ENCODE data around the gene NTSR2. TPM values are rescaled to one million over a fixed set of nuclear protein-coding genes. Genes with fewer than 3 reads are reported as not detected.

Gene NTSR2
- total RNA-seq, 5 donors from 2014 or later (not counting 1 experiment from before 2014, with no cell fraction given) = not detected

DNA sequence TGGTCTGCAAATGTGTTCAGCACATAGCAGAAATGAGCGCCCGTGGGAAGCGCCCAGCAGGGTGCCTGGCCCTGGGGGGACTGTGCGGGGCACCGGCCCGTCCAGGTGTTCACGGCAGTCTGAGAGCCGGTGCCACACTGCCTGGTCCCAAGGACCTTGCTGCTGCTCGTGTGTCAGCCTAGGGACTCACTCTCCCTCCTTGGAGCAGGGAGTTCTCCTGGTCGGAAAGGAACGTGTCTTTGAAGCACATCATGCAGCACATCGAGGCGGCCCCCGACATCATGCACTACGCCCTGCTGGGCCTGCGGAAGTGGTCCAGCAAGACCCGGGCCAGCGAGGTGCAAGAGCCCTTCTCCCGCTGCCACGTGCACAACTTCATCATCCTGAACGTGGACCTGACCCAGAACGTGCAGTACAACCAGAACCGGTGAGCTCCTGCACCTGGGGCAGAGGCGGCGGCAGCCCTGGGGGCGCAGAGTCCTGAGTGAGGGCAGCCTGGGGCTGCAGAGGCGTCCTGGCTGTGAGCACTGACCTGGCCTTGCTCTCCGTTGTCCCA, 36.0 kb downstream of the NTSR2 start:
- ChIA-PET POLR2A (no interaction called here), CTCF (interaction anchor here in 1 of 2 donors (0.6 kb wide), 1 partner anchor 73 kb away, joined by 3 read pairs; no protein-coding TSS in a partner anchor)
- Histone ChIP-seq H3K4me1 (ENCODE audit: control insufficient read depth in 1 of 2, extremely low read depth in 1 of 2, insufficient read depth in 2 of 2, low read length in 2 of 2) (no peaks in the 10 kb centered on the region), H3K4me3 (ENCODE audit: control insufficient read depth in 1 of 2, extremely low read depth in 1 of 2, low read length in 1 of 2) (no peak overlapping the region), H3K27ac (ENCODE audit: low read length) (no peak overlapping the region), H3K36me3 (ENCODE audit: control insufficient read depth in 2 of 2, extremely low read depth in 1 of 2, insufficient read depth in 1 of 2, low read length in 1 of 2) (no peaks in the 10 kb centered on the region), H3K27me3 (replicated peaks in 1 of 2; ENCODE audit: control insufficient read depth in 2 of 2, extremely low read depth in 1 of 2, insufficient read depth in 2 of 2, low read length in 1 of 2) (peaks cover 0 to 9% of the 10 kb centered on the region in 2 experiments), H3K9me3 (no peaks in the 10 kb centered on the region)
- DNase-seq (no peak), ATAC-seq (replicated peaks in 1 of 4) (no peak)
- no peaks in the 10 kb centered on the region for H3K9me3 Mint-ChIP-seq
- WGBS (ENCODE audit: insufficient coverage) = 86% methylated on average over 27 of the region's 28 CpGs
- no peaks in the 10 kb centered on the region for H3K36me3 Mint-ChIP-seq
- no peaks in the 10 kb centered on the region for H3K4me1 Mint-ChIP-seq
- no peak overlapping the region for H3K4me3 Mint-ChIP-seq
- H3K27me3 Mint-ChIP-seq = peaks cover 0 to 5% of the 10 kb centered on the region in 2 donors
- no peak overlapping the region for H3K27ac Mint-ChIP-seq

DNA sequence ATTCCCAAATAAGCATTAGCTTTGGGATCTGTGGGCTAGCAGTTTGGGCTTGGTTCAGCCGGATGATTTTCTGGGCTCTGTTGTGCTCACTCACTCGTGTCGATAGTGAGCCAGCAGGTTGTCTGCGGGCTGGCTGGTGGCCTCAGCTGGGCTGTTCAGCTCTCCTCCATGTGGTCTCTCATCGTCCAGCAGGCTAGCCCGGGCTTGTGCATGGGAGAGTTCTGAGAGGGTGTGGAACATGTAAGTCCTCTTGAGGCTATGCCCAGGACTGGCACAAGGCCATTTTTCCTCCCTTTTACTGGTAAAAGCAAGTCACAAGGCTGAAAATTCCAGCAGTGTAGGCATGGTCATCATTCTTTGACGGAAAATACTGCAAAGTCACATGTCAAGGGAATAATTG, 38.5 kb downstream of the NTSR2 start:
- Mint-ChIP-seq H3K4me3 (no peak overlapping the region), H3K4me1 (no peaks in the 10 kb centered on the region), H3K9me3 (peaks cover 0 to 8% (median 5%) of the 10 kb centered on the region in 3 donors), H3K36me3 (no peaks in the 10 kb centered on the region), H3K27ac (no peak overlapping the region), H3K27me3 (peaks cover 0 to 6% of the 10 kb centered on the region in 2 donors)
- Histone ChIP-seq H3K36me3 (ENCODE audit: control insufficient read depth in 2 of 2, extremely low read depth in 1 of 2, insufficient read depth in 1 of 2, low read length in 1 of 2) (no peaks in the 10 kb centered on the region), H3K27me3 (replicated peaks in 1 of 2; ENCODE audit: control insufficient read depth in 2 of 2, extremely low read depth in 1 of 2, insufficient read depth in 2 of 2, low read length in 1 of 2) (peaks cover 0 to 6% of the 10 kb centered on the region in 2 experiments), H3K4me1 (ENCODE audit: control insufficient read depth in 1 of 2, extremely low read depth in 1 of 2, insufficient read depth in 2 of 2, low read length in 2 of 2) (no peaks in the 10 kb centered on the region), H3K9me3 (no peaks in the 10 kb centered on the region), H3K27ac (ENCODE audit: low read length) (no peak overlapping the region), H3K4me3 (ENCODE audit: control insufficient read depth in 1 of 2, extremely low read depth in 1 of 2, low read length in 1 of 2) (no peak overlapping the region)
- CTCF ChIA-PET = interaction anchor here in 1 of 2 donors (0.7 kb wide), 1 partner anchor 64 kb away, joined by 6 read pairs; no protein-coding TSS in a partner anchor
- DNase-seq = no peak
- POLR2A ChIA-PET = no interaction called here
- no peak for ATAC-seq (replicated peaks in 1 of 4)
- WGBS (ENCODE audit: insufficient coverage) = 100% methylated on average over 2 of the region's 7 CpGs

DNA sequence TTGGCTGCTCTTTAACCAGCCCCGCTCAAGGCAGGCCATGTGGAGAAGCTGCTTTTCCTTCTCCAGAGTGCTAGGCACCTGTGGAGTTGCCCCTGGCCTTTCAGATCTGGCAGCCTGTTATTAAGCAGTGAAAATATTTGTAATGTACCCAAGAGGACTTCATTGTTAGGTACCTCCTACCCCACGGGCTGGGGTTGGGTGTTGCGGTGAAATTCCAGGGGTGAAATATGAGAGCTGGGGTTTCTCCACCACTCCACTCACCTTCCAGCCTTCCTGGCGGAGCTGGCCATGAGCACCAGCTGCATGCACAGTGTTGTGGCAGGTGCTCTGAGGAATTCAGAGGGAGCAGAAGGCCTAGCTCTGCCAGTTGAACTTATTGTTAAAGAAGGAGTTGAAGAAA, 39.1 kb downstream of the NTSR2 start:
- Mint-ChIP-seq H3K36me3 (no peaks in the 10 kb centered on the region), H3K4me1 (no peaks in the 10 kb centered on the region), H3K9me3 (peaks cover 0 to 8% (median 5%) of the 10 kb centered on the region in 3 donors), H3K27ac (no peak overlapping the region), H3K27me3 (peaks cover 0 to 4% of the 10 kb centered on the region in 2 donors), H3K4me3 (no peak overlapping the region)
- peaks cover 0 to 6% of the 10 kb centered on the region in 2 experiments for H3K27me3 ChIP-seq (replicated peaks in 1 of 2; ENCODE audit: control insufficient read depth in 2 of 2, extremely low read depth in 1 of 2, insufficient read depth in 2 of 2, low read length in 1 of 2)
- no peaks in the 10 kb centered on the region for H3K36me3 ChIP-seq (ENCODE audit: control insufficient read depth in 2 of 2, extremely low read depth in 1 of 2, insufficient read depth in 1 of 2, low read length in 1 of 2)
- no peak overlapping the region for H3K27ac ChIP-seq (ENCODE audit: low read length)
- DNase-seq (no peak), ATAC-seq (replicated peaks in 1 of 4) (no peak)
- no peak overlapping the region for H3K4me3 ChIP-seq (ENCODE audit: control insufficient read depth in 1 of 2, extremely low read depth in 1 of 2, low read length in 1 of 2)
- H3K9me3 ChIP-seq = no peaks in the 10 kb centered on the region
- POLR2A ChIA-PET = no interaction called here
- H3K4me1 ChIP-seq (ENCODE audit: control insufficient read depth in 1 of 2, extremely low read depth in 1 of 2, insufficient read depth in 2 of 2, low read length in 2 of 2) = no peaks in the 10 kb centered on the region
- CTCF ChIA-PET = interaction anchor here in 1 of 2 donors (0.6 kb wide), 2 partner anchors 39 to 61 kb away, joined by 3 to 4 read pairs; no protein-coding TSS in a partner anchor
- WGBS (ENCODE audit: insufficient coverage) = 88% methylated on average over 1 of the region's 4 CpGs

DNA sequence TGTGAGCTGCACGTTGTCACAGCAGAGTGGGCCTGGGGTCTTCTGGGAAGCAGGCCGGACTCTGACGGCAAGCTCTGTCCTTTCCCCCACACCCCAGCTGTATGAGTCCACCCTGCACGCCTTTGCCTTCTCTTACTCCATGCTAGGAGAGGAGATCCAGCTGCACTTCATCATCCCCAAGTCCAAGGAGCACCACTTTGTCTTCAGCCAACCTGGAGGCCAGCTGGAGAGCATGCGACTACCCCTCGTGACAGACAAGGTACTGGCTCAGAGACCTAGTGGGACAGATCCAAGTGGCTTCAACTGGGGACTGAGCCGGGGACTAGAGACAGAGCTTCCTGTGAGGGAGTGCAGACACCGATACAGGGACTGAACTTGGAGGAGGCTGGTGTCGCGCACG, 40.1 kb downstream of the NTSR2 start:
- ChIA-PET CTCF (no interaction called here), POLR2A (no interaction called here)
- peaks cover 0 to 6% of the 10 kb centered on the region in 2 experiments for H3K27me3 ChIP-seq (replicated peaks in 1 of 2; ENCODE audit: control insufficient read depth in 2 of 2, extremely low read depth in 1 of 2, insufficient read depth in 2 of 2, low read length in 1 of 2)
- H3K4me1 ChIP-seq (ENCODE audit: control insufficient read depth in 1 of 2, extremely low read depth in 1 of 2, insufficient read depth in 2 of 2, low read length in 2 of 2) = no peaks in the 10 kb centered on the region
- H3K36me3 ChIP-seq (ENCODE audit: control insufficient read depth in 2 of 2, extremely low read depth in 1 of 2, insufficient read depth in 1 of 2, low read length in 1 of 2) = no peaks in the 10 kb centered on the region
- no peak overlapping the region for H3K27ac Mint-ChIP-seq
- H3K4me3 Mint-ChIP-seq = no peak overlapping the region
- H3K27ac ChIP-seq (ENCODE audit: low read length) = no peak overlapping the region
- H3K36me3 Mint-ChIP-seq = no peaks in the 10 kb centered on the region
- H3K4me3 ChIP-seq (ENCODE audit: control insufficient read depth in 1 of 2, extremely low read depth in 1 of 2, low read length in 1 of 2) = no peak overlapping the region
- peaks cover 0 to 2% of the 10 kb centered on the region in 2 donors for H3K27me3 Mint-ChIP-seq
- ATAC-seq (replicated peaks in 1 of 4) (no peak), DNase-seq (no peak)
- WGBS (ENCODE audit: insufficient coverage) = 80% methylated on average over 6 of the region's 11 CpGs
- H3K4me1 Mint-ChIP-seq = no peaks in the 10 kb centered on the region
- H3K9me3 Mint-ChIP-seq = peaks cover 0 to 8% (median 5%) of the 10 kb centered on the region in 3 donors
- H3K9me3 ChIP-seq = no peaks in the 10 kb centered on the region

DNA sequence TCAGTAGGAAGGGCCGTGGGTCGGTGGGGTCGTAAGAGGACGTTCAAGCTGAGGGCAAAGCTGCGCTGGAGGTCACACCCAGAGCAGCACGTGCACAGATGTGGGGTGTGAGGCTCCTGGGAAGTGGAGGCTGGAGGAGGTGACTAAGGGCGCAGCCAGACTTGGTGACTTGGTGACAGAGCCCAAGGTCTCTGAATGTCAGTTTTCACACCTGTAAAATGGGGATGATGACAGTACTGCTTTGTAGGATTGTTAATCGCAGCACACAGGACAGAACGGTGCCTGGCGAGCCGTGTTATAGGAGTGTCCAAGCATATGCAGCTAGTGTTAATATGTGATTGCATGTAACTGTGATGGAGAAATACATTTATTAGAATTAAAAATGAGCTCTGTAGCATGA, 40.8 kb downstream of the NTSR2 start:
- no peak overlapping the region for H3K4me3 ChIP-seq (ENCODE audit: control insufficient read depth in 1 of 2, extremely low read depth in 1 of 2, low read length in 1 of 2)
- ATAC-seq (replicated peaks in 1 of 4) (no peak), DNase-seq (no peak)
- H3K27ac ChIP-seq (ENCODE audit: low read length) = no peak overlapping the region
- no peaks in the 10 kb centered on the region for H3K4me1 ChIP-seq (ENCODE audit: control insufficient read depth in 1 of 2, extremely low read depth in 1 of 2, insufficient read depth in 2 of 2, low read length in 2 of 2)
- WGBS (ENCODE audit: insufficient coverage) = 83% methylated on average over 8 of the region's 11 CpGs
- no peaks in the 10 kb centered on the region for H3K9me3 ChIP-seq
- H3K27me3 ChIP-seq (replicated peaks in 1 of 2; ENCODE audit: control insufficient read depth in 2 of 2, extremely low read depth in 1 of 2, insufficient read depth in 2 of 2, low read length in 1 of 2) = peaks cover 0 to 6% of the 10 kb centered on the region in 2 experiments
- H3K27me3 Mint-ChIP-seq = peaks cover 0 to 2% of the 10 kb centered on the region in 2 donors
- H3K4me1 Mint-ChIP-seq = no peaks in the 10 kb centered on the region
- ChIA-PET POLR2A (no interaction called here), CTCF (no interaction called here)
- H3K4me3 Mint-ChIP-seq = no peak overlapping the region
- H3K36me3 ChIP-seq (ENCODE audit: control insufficient read depth in 2 of 2, extremely low read depth in 1 of 2, insufficient read depth in 1 of 2, low read length in 1 of 2) = no peaks in the 10 kb centered on the region
- no peak overlapping the region for H3K27ac Mint-ChIP-seq
- H3K9me3 Mint-ChIP-seq = peaks cover 0 to 8% (median 5%) of the 10 kb centered on the region in 3 donors
- no peaks in the 10 kb centered on the region for H3K36me3 Mint-ChIP-seq

DNA sequence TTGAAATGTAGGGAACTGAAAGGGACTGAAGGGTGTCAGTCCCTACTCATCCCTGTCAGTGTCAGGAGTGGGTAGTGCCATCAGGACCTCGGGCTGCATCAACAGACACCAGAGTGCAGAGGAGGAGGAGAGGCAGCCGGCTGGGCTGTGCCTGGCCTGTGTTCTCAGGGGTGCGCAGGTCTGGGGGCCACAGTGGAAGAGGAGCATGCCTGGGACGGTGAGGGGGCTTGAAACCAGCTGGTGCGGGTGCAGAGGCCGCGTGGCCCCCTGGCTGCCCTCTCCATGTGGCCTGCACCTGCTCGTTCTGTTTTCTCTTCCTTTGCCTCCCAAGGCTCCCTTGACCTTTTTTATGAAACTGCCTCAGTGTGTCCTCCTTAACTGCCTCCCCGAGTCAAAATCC, 41.3 kb downstream of the NTSR2 start:
- Mint-ChIP-seq H3K9me3 (peaks cover 0 to 8% (median 5%) of the 10 kb centered on the region in 3 donors), H3K4me3 (no peak overlapping the region), H3K36me3 (no peaks in the 10 kb centered on the region), H3K27ac (no peak overlapping the region), H3K4me1 (no peaks in the 10 kb centered on the region), H3K27me3 (peaks cover 0 to 2% of the 10 kb centered on the region in 2 donors)
- POLR2A ChIA-PET = no interaction called here
- CTCF ChIA-PET = no interaction called here
- Histone ChIP-seq H3K4me3 (ENCODE audit: control insufficient read depth in 1 of 2, extremely low read depth in 1 of 2, low read length in 1 of 2) (no peak overlapping the region), H3K27ac (ENCODE audit: low read length) (no peak overlapping the region), H3K27me3 (replicated peaks in 1 of 2; ENCODE audit: control insufficient read depth in 2 of 2, extremely low read depth in 1 of 2, insufficient read depth in 2 of 2, low read length in 1 of 2) (peaks cover 0 to 7% of the 10 kb centered on the region in 2 experiments), H3K36me3 (ENCODE audit: control insufficient read depth in 2 of 2, extremely low read depth in 1 of 2, insufficient read depth in 1 of 2, low read length in 1 of 2) (no peaks in the 10 kb centered on the region), H3K9me3 (no peaks in the 10 kb centered on the region), H3K4me1 (ENCODE audit: control insufficient read depth in 1 of 2, extremely low read depth in 1 of 2, insufficient read depth in 2 of 2, low read length in 2 of 2) (no peaks in the 10 kb centered on the region)
- DNase-seq (no peak), ATAC-seq (replicated peaks in 1 of 4) (no peak)
- whole genome bisulfite sequencing (ENCODE audit: insufficient coverage) = 72% methylated on average over 8 of the region's 9 CpGs

All from T-cell (primary cell).